Measurements from ENCODE around the gene ELP2.
"Not testable (repeated sequence)": the region's sequence is repeated elsewhere in the genome, so short reads cannot be mapped to it uniquely, and the experiment has no call there.

ELP2 gene, protein sequence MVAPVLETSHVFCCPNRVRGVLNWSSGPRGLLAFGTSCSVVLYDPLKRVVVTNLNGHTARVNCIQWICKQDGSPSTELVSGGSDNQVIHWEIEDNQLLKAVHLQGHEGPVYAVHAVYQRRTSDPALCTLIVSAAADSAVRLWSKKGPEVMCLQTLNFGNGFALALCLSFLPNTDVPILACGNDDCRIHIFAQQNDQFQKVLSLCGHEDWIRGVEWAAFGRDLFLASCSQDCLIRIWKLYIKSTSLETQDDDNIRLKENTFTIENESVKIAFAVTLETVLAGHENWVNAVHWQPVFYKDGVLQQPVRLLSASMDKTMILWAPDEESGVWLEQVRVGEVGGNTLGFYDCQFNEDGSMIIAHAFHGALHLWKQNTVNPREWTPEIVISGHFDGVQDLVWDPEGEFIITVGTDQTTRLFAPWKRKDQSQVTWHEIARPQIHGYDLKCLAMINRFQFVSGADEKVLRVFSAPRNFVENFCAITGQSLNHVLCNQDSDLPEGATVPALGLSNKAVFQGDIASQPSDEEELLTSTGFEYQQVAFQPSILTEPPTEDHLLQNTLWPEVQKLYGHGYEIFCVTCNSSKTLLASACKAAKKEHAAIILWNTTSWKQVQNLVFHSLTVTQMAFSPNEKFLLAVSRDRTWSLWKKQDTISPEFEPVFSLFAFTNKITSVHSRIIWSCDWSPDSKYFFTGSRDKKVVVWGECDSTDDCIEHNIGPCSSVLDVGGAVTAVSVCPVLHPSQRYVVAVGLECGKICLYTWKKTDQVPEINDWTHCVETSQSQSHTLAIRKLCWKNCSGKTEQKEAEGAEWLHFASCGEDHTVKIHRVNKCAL

DNA sequence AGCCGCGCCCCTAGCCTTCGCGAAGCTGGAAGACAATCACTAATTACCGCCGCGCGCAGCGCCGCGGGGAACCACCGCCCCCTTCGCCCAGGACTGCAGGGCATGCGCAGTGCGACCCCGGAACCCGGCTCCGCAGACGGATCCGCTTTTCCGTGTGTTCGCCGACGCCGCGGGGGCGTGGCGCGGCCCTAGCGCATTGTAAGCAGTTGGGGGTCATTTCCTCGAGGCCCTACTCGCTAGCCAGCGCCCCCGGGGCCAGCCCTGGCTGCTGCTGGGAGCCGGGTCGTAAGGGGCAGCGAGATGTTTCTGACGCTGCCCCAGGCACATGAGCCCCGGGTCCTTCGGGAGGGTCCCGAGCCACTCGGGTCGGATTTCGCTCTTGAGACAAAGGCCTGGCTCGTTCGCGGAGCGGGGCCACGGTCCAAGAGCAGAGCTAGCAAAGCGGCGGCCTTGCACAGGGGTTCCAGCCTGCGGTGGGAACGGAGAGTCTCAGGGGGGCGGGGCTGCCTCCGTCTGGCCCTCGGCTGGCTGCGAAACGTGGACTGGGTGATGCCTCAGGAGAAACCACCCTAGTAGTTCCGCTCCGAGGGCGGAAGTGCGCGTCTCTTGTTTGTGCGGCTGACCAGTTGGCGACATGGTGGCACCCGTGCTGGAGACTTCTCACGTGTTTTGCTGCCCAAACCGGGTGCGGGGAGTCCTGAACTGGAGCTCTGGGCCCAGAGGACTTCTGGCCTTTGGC lies at the start of gene ELP2, which contains the start of gene SLC39A6:
Gene ELP2, plus strand, starts transcription at position 600 of the 739 bp plus-strand sequence. Its CDS starts 35 bp downstream, at position 635.
Gene SLC39A6, minus strand, starts transcription at position 41 of the 739 bp plus-strand sequence. CDS start 2,333 bp downstream, outside the sequence.
- peak; percentile 95 for DNase-seq

DNA sequence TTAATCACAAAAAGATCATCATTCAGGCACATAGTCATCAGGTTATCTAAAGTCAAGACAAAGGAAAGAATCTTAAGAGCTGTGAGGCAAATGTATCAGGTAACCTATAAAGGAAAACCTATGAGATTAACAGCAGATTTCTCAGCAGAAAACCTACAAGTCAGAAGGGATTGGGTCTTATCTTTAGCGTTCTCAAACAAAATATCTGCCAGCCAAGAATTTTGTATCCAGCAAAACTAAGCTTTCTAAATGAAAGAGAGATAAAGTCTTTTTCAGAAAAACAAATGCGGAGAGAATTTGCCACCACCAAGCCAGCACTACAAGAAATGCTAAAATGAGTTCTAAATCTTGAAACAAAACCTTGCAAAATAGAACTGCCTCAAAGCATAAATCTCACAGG lies 48.6 kb upstream of the ELP2 start:
- not testable (repeated sequence) for DNase-seq

DNA sequence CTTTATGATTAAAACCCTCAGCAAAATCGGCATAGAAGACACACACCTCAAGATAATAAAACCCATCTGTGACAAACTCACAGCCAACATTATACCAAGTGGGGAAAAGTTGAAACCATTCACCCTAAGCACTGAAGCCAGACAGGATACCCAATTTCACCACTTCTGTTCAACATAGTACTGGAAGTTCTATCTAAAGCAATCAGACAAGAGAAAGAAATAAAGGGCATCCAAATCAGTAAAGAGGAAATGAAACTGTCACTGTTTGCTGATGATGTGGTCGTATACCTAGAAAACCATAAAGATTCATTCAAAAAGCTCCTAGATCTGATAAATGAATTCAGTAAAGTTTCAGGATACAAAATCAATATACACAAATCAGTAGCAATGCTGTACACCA lies 46.0 kb upstream of the ELP2 start:
- DNase-seq = no peak

DNA sequence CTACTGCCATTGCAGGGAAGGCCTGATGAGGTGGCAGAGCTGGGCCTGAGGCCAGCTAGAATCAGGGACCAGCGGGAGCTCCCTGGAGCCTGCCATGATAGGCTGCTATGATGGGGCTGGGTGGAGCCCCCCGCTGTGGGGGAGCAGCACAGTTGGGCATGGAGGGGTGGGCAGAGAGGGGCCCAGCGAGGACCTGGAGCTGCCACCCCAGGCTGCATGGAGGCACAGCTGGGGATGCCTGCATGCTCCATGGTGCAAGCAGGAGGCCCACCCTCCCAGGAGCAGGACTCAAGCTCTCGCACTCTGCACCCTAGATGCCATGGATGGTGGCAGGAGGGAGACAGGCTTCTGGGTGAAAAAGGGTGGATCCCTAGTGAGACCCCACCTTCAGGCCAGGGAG lies 44.5 kb upstream of the ELP2 start:
- no peak for DNase-seq

DNA sequence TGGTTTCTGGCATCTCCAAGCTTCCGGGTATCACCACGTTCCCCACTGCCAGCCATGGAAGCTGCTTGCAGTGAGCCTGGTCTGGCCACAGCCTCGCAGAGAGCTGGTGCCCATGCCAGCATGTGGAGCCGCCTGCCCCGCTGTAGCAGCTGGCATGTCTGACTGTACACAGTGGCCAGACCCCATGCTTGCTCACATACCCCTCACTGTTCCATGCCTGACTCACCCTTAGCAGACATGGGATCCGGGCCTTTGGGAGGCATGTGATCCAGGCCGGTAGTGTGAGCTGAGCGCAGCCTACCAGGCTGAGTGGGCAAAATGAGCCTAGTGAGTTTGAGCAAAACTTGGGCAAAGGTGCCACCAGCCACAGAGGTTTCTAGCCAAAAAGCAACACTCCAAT lies 43.5 kb upstream of the ELP2 start:
- DNase-seq = no peak

DNA sequence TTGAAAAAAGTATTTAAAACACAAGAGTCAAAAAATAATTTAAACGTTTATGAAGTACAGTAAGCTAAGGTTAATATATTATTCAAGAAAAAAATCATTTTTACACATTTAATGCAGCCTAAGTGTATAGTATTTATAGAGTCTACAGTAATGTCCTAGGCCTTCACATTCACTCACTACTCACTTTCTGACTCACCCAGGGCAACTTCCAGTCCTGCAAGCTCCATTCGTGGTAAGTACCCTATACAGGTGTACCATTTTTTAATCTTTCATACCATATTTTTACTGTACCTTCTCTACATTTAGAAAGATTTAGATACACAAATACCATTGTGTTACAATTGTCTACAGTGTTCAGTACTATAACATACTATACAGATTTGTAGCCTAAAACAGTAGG lies 41.4 kb upstream of the ELP2 start:
- DNase-seq = no peak

DNA sequence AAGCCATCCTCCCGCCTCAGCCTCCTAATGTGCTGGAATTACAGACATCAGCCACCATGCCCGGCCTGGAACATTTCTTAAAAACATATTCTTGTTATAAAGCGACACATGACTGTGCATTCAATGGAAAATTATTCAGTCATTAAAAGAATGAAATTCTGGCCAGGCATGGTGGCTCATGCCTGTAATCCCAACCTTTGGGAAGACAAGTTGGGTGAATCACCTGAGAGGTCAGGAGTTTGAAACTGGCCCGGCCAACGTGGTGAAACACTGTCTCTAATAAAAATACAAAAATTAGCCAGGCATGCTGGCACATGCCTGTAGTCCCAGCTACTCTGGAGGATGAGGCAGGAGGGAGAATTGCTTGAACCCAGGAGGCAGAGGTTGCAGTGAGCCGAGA lies 40.7 kb upstream of the ELP2 start:
- no peak for DNase-seq

DNA sequence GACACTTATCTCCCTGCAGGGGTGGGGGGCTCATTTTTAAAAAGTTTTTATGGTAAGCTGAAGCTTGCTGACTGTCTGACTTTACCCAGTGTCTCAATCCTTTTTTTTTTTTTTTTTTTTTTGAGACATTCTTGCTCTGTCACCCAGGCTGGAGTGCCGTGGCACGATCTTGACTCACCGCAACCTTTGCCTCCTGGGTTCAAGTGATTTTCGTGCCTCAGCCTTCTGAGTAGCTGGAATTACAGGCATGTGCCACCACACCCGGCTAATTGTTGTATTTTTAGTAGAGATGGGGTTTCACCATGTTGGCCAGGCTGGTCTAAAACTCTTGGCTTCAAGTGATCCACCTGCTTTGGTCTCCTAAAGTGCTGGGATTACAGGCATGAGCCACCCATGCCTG lies 37.6 kb upstream of the ELP2 start:
- not testable (repeated sequence) for DNase-seq

DNA sequence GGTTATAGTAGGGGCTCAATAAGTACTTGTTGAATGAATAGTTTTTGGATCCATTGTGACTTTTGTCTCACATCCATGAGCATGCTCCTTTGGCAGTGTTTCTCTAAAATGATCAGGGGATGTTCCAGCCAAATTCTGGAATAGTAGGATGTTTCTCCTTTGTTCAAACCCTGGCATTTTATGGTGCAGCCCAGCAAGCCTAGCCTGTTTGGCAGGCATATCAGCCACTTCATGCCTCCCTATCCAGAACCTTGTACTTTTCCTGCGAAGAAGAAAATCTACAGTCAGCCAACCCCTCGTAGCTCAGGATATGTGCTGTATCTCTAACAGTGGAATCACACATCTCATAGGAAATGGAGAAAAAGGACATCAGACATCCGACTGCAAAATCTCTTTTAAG lies 35.3 kb upstream of the ELP2 start:
- DNase-seq = no peak

DNA sequence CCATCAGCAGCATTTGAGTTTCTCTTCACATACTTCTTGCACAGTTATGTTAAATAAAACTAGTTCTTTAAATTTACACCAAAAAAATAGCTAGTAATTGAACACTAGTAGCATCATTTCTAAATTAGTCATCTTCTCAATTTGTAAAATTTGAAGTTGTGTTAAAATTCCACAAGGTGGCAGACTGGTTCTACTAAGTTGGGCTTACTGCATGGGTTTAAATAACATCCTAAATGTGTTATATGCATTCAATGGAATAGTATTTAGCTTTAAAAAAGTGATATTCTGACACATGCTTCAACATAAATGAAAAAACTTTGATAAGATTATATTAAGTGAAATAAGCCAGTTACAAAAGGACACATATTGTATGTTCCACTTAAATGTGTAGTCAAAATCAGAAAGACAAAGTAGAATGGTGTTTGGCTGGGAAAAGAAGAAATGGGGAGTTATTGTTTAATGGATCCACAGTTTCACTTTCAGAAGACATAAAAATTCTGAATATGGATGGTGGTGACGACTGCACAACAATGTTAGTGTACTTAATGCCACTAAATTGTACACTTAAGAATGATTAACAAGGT lies 33.7 kb upstream of the ELP2 start:
- DNase-seq = no peak

DNA sequence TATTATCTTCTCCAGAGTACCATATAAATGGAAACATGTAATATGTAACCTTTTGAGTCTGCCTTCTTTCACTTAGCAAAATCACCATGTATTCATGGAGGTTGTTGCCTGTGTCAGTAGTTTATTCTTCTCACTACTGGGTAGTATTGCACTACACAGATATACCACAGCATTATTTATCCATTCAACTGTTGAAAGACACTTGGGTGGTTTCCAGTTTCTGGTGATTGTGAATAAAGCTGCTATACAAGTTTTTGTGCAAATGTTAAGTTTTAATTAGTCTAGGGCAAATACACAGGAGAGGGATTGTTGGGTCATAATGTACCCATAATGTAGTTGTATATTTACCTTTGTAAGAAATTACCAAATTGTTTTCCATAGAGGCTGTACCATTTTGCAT lies 32.7 kb upstream of the ELP2 start:
- DNase-seq = no peak

DNA sequence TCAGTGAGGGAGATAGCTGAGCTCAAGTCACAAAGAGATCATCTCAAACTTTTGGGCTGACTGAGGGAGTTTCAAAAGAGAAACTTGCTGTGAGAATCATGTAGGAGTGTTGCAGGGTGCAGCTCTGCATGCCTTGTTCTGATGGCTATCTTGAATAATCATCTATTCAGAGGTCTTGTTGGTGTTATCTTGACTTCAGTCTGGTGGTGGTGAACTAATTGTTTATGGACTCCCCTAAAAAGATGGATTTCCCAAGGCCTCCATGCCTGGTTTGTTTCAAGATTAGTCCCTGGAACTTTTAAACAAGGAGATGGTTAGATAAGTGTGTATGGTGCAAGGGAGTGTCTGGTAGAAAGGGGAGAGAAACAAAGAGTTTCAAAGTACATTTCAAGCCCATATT lies 30.4 kb upstream of the ELP2 start:
- no peak for DNase-seq

DNA sequence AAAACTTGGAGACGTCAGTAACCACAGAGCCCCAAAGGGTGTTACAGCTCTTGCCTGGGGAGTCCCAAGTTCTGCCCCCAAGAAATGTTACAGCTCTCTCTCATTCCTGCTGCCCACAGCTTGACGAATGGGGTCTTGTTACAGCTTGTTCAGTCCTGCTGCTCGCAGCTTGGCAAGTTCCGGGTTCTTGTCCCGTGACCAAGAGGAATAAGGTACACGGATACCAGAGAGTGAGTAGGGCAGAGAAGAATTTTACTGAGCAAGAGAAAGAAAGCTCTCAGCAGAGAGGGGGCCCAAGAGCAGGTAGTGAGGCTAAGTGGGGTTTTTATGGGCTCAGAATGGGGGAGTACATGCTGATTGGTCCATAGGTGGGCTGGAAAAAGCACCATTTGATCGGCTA lies 27.8 kb upstream of the ELP2 start:
- DNase-seq = no peak

DNA sequence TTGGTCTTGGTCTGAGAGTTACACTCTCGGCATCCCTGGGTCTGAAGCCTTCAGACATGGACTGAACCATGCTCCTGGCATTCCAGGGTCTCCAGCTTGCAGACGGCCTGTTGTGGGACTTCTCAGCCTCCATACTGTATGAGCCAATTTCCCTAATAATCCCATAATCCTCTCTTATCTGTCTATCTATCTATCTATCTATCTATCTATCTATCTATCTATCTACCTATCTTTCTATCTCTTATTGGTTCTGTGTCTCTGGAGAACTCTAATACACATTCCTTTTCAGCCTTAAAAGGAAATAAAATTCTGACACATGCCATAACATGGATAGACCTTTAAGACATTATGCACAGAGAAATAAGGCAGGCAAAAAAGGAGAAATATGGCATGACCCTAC lies 24.9 kb upstream of the ELP2 start:
- no peak for DNase-seq

DNA sequence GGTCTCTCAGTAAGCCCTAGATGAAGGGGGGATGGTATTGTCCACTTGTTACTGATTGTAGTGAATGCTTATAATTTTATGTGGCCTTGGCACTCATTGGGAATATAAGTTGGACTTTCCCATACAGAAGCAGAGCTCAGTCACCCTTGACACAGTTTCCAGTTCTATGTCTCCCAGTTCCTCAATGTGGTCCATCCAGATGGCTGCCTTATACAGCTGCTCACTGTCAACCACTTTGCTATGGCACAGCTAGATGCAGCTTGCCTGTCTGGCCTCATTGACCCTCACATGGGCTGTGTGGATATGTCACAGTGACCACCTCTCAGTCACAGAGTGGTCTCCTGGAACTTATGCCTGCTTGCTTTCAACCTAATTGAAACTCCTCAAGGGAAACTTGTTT lies 22.2 kb upstream of the ELP2 start:
- DNase-seq = no peak

DNA sequence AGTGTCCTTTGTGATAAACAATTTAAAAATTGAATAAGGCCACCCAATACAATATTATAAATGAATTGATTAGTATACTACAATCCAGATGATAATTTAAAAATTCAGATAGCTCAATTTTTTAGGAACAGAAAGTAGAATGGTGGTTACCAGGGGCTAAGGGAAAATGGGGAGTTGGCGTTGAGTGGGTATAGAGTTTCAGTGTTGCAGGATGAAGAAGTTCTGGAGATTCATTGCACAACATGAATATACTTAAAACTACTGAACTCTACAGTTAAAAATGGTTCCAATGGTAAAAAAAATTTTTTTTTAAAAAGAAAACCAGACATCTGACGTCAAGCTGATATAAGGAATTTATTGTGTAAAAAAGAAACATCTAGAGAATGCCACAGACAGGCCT lies 21.5 kb upstream of the ELP2 start:
- no peak for DNase-seq

DNA sequence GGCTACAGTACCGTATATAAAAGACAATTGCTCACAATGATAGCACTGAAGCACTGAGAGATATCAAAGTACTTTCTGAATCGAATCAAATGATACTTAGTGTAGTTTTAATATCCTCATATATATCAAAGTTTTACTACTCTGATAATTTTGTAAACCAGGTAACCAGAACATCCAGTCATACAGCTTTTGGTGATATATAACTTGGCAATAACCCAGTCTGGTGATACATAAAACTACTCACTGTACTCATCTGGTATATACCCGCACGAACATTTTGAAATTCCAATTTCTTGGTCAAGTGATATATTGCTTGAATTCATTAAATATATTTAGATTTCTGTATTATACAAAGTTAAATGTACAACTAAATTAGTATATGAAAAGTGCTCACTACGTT lies 21.1 kb upstream of the ELP2 start:
- DNase-seq = no peak

DNA sequence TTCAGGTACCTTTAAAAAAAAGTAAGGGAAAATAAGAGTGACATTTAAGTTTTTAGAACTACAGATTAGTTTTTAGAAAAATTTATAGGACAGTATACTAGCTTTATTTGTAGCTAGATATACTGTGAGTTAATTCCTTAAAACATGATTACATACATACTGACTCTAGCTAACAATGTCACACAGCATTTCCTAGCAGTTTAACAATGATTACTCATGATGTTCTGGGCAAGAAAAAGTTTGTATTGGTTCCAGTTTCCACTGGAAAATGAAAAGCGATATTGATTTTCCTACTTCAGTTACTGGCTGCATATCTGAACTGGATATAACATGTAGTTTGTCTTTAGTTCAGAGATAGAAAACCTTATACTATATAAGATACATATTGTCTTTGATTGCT lies 20.0 kb upstream of the ELP2 start:
- DNase-seq = no peak

DNA sequence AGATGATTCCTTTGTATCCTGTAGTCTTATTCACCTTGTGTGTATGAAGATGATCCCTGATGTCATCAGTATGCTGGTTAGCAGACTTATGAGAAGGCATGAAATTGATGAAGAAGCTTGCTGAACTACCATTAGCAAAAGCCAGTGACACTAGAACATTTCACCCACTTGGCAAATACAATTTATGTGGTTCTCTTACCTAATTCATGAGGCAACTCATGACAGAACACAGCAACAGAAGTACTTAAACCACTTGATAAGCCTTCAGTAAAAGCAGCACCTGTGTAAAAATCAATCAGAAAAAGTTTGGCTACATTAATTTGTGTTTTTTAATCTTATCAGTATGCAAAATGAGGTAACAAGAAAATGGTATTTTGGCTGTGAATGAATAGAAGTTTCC lies 17.4 kb upstream of the ELP2 start:
- no peak for DNase-seq

DNA sequence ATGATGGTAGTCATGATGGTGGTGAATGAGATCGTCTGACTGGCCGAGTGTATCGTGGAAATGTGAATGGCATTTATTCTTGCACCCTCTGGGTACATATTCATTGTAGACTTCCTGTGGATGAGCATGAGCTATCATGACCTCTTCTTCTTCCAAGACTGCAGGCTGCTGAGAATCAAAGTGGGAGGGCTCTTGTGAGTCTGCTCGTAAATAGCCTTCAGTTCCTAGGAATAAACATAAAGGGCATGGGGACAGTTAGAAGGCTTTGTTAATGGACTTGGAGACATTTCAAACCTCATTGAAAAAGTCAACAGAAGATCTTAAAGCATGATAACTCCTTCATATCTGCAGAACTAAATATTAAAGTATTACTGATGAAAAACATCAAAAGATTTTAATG lies 15.4 kb upstream of the ELP2 start:
- no peak for DNase-seq

DNA sequence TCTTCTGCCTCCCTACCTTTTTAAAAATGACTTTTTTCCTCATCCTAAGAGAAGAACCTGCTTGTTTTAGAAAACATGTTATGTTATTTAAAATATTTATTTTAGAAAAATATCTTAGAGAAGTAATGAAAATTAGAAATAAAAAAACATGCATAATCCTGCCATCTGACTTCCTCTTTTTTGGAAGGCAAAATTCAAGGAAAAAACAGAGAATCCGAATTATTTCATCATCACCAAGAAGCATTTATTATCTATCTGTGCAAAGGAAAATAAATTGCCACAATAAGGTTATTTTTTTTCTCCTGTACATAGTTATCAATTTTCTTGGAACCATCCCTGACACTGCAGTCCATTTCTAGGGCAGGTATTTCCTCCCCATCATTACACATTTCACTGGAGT lies 15.0 kb upstream of the ELP2 start:
- DNase-seq = no peak

DNA sequence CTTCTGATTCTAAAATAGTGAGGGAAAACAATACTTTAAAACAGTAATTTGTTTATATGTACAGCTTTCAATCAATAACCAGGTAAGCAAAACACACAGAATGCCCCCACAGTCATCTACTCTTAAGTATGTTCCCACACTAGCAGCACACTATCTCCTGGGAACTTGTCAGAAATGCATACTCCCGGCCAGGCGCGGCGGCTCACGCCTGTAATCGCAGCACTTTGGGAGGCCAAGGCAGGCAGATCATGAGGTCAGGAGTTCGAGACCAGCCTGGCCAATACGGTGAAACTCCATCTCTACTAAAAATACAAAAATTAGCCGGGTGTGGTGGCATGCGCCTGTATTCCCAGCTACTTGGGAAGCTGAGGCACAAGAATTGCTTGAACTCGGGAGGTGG lies 12.9 kb upstream of the ELP2 start:
- DNase-seq = not testable (repeated sequence)

DNA sequence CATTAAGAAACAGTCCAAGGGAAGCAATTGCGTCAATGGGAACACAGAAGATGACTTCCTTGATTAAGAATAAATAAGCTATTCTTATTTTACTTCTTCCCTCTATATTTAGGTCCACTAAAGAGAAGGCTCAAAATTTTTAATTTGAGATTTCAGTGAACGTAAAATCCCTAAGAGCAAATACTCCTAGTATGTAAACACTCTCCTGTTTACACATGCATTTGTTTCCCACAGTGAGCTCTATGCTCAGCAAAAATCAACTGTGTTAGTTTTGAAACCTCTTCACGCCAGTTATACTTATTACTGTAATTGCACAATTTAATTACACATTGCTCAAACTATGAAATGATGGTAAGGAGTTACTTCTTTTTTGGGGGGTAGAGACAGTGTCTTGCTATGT lies 9.4 kb upstream of the ELP2 start:
- DNase-seq = no peak

All from stimulated activated CD4-positive, alpha-beta T cell treated with anti-CD3 and anti-CD28 coated beads, Interleukin-15, amount 100 ng/mL, for 24 hours (primary cell).